GM12878 (cell line): ENCODE results near the gene ACTN3.

Experiments
- CEBPB ChIP-seq, 2 experiments: fragments of 150-350 bp in 1 of 2; IDR thresholded peaks; 2 replicates each; pipeline ENCODE4 v1.6.1; 2012 to 2014; ENCODE audit warnings: low read depth in 2 of 2, low read length in 2 of 2, borderline replicate concordance in 1 of 2, inconsistent platforms in 1 of 2
- NFIC ChIP-seq: IDR thresholded peaks from 2 replicates; pipeline ENCODE4 v1.6.1; 2012; ENCODE audit warnings: low read depth, mild to moderate bottlenecking, inconsistent platforms, low read length, moderate library complexity
- PML ChIP-seq: IDR thresholded peaks from 2 replicates; pipeline ENCODE4 v1.6.1; 2012; ENCODE audit warnings: low read length, inconsistent platforms
- POLR2A ChIP-seq: IDR thresholded peaks from 2 replicates; pipeline ENCODE4 v1.6.1; 2011; ENCODE audit warnings: low read depth, mild to moderate bottlenecking, low read length
- SUPT20H ChIP-seq: IDR thresholded peaks from 2 replicates; pipeline ENCODE4 v1.6.1; 2011; ENCODE audit warnings: low read depth, mild to moderate bottlenecking, low read length, moderate library complexity, borderline replicate concordance; ENCODE audit not compliant: control insufficient read depth
- ZNF622 ChIP-seq: fragments of 450-650 bp; IDR thresholded peaks from 2 replicates; pipeline ENCODE4 v1.6.1; 2017; ENCODE audit warnings: mild to moderate bottlenecking, inconsistent platforms
- ZSCAN29 ChIP-seq: fragments of 450-650 bp; IDR thresholded peaks from 2 replicates; pipeline ENCODE4 v1.6.1; 2017; ENCODE audit warnings: mild to moderate bottlenecking, moderate library complexity
- TF ChIP-seq, protein P1 (sequence below), 3 experiments: IDR thresholded peaks in 2 of 3; conservative IDR thresholded peaks in 1 of 3; 2 replicates each; pipeline ENCODE4 v1.5.1; 2011; ENCODE audit warnings: low read depth in 3 of 3, low read length in 3 of 3, mild to moderate bottlenecking in 3 of 3, control low read depth in 2 of 3, moderate library complexity in 2 of 3, inconsistent platforms in 1 of 3, mixed read lengths in 1 of 3; ENCODE audit not compliant: control insufficient read depth in 2 of 3, insufficient read depth in 1 of 3; ENCODE audit errors: extremely low read depth in 1 of 3
- TF ChIP-seq, protein P2 (sequence below): fragments of 450-650 bp; IDR thresholded peaks from 2 replicates; pipeline ENCODE4 v1.6.1; 2016; ENCODE audit warnings: mild to moderate bottlenecking
- TF ChIP-seq, protein P3 (sequence below): IDR thresholded peaks from 2 replicates; pipeline ENCODE4 v1.6.1; 2012; ENCODE audit warnings: mild to moderate bottlenecking, low read depth, low read length

DNA sequence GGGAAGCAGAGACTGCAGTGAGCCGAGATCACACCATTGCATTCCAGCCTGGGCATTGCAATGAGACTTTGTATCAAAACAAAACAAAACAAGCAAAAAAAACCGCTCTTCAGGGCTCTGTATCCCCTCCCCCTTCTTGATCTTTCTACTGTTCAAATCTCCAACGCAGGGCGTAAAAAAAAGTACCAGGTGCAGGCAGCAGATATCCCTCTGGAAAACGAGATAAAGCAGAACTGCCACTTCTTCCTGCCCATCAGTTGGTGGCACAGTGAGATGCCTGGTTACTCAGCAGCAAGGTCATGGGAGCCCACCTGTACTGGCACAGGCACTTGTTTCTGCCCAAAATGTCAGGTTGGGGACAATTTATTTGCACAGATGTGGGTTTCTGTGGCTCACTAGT is 57.5 kb downstream of the ACTN3 start:
- no peak for TF ChIP-seq SUPT20H
- TF ChIP-seq, protein P1, sequence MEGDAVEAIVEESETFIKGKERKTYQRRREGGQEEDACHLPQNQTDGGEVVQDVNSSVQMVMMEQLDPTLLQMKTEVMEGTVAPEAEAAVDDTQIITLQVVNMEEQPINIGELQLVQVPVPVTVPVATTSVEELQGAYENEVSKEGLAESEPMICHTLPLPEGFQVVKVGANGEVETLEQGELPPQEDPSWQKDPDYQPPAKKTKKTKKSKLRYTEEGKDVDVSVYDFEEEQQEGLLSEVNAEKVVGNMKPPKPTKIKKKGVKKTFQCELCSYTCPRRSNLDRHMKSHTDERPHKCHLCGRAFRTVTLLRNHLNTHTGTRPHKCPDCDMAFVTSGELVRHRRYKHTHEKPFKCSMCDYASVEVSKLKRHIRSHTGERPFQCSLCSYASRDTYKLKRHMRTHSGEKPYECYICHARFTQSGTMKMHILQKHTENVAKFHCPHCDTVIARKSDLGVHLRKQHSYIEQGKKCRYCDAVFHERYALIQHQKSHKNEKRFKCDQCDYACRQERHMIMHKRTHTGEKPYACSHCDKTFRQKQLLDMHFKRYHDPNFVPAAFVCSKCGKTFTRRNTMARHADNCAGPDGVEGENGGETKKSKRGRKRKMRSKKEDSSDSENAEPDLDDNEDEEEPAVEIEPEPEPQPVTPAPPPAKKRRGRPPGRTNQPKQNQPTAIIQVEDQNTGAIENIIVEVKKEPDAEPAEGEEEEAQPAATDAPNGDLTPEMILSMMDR (IDR thresholded peaks at IDR 0.05 in 2 of 3, conservative IDR thresholded peaks at IDR 0.05 in 1 of 3; ENCODE audit: control insufficient read depth in 2 of 3, extremely low read depth in 1 of 3, insufficient read depth in 1 of 3, low read depth in 3 of 3, low read length in 3 of 3), result no peak
- TF ChIP-seq PML, result no peak
- TF ChIP-seq, protein P2, sequence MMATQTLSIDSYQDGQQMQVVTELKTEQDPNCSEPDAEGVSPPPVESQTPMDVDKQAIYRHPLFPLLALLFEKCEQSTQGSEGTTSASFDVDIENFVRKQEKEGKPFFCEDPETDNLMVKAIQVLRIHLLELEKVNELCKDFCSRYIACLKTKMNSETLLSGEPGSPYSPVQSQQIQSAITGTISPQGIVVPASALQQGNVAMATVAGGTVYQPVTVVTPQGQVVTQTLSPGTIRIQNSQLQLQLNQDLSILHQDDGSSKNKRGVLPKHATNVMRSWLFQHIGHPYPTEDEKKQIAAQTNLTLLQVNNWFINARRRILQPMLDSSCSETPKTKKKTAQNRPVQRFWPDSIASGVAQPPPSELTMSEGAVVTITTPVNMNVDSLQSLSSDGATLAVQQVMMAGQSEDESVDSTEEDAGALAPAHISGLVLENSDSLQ, result no peak
- no peak for TF ChIP-seq POLR2A
- TF ChIP-seq ZSCAN29, result no peak
- TF ChIP-seq NFIC, result no peak
- TF ChIP-seq CEBPB (IDR thresholded peaks at IDR 0.05; ENCODE audit: borderline replicate concordance in 1 of 2, low read depth in 2 of 2, low read length in 2 of 2), result no peak
- no peak for TF ChIP-seq ZNF622
- TF ChIP-seq, protein P3, sequence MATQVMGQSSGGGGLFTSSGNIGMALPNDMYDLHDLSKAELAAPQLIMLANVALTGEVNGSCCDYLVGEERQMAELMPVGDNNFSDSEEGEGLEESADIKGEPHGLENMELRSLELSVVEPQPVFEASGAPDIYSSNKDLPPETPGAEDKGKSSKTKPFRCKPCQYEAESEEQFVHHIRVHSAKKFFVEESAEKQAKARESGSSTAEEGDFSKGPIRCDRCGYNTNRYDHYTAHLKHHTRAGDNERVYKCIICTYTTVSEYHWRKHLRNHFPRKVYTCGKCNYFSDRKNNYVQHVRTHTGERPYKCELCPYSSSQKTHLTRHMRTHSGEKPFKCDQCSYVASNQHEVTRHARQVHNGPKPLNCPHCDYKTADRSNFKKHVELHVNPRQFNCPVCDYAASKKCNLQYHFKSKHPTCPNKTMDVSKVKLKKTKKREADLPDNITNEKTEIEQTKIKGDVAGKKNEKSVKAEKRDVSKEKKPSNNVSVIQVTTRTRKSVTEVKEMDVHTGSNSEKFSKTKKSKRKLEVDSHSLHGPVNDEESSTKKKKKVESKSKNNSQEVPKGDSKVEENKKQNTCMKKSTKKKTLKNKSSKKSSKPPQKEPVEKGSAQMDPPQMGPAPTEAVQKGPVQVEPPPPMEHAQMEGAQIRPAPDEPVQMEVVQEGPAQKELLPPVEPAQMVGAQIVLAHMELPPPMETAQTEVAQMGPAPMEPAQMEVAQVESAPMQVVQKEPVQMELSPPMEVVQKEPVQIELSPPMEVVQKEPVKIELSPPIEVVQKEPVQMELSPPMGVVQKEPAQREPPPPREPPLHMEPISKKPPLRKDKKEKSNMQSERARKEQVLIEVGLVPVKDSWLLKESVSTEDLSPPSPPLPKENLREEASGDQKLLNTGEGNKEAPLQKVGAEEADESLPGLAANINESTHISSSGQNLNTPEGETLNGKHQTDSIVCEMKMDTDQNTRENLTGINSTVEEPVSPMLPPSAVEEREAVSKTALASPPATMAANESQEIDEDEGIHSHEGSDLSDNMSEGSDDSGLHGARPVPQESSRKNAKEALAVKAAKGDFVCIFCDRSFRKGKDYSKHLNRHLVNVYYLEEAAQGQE, result no peak
